Middle frontal gyrus (tissue), 1 donor: ENCODE data around the gene NODAL.

Experiments used
- DNase-seq: peaks from one replicate; pipeline ENCODE4 v3.0.0-alpha.2; 2015; ENCODE audit warnings: low spot score; ENCODE audit errors: extremely low spot score

NODAL gene

DNA sequence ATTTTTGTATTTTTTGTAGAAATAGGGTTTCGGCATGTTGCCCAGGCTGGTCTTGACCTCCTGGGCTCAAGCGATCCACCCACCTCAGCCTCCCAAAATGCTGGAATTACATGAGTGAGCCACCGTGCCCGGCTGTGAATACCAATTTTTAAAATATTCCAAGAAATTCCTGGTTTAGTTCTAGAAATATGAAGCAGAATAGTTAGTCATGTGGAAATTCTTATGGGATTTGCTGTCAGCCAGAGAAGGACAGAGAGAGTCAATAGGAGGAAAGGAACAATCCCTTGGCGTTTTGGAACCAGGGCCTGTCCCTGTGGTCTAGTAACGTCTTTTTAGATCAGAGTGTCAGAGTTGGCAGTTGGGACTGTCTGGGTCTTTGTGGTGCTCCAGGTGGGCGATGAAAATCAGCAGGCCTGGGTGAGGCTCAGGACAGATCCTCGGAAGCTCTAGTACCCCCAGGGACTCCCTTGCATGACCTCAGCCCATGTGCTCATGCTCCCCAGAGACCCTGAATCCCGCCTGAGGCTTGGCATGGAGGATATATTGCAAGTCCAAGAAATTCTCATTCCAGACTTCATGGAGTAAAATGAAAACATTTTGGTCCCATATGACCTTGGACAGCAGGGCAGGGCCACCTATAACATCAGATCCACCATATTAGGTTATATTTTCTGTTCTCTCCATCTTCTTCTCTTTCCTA, 7.8 kb downstream of the NODAL start:
- DNase-seq: no peak

DNA sequence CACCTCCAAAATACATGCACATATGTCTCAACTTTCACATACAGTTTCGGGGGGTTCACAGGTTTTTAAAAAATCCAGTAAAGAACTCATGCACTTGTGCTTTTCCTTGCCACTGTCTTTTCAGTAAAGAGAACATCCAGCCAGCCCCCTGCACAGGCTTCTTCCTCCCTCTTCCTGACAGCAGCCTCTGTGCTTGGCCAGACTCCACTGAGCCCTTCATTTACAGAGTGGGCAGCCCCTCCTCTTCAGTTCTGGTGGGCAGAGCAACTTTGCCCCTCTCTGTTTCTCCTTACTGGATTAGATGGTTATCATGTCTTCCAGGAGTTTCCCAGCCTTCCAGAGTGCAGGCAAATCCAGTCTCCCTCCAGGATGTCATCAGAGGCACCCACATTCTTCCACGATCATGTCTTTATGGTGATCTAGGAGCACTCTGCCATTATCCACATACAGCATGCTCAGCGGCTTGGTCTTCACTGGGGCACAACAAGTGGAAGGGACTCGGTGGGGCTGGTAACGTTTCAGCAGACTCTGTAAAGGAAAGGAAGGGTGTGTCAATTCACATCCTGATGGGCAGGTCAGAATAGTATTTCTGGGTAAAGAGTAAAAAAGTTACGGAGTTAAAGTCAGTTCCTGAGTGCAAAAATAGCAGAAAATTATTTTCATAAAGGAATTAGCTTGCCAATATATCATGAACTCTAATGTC, 8.8 kb downstream of the NODAL start:
- DNase-seq: no peak

DNA sequence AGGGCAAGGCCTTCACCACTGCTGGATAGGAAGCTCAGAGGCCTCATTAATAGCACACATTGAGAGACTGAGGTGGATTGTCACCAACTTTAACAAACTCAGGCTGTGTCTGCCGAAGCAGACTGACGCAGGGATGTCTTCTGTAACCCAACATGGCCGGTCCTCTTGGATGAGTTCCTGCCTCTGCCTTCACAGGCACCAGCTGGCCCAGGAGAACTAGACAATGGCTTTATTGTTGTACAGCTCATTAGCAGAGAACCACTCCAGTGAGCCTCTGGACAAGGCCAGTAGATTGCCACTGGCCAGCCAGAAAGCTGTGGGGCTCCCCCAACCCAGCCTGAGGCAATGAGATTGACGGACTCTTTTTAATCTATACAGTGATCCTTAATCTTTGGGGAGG, 9.4 kb downstream of the NODAL start:
- DNase-seq: peak; percentile 47

DNA sequence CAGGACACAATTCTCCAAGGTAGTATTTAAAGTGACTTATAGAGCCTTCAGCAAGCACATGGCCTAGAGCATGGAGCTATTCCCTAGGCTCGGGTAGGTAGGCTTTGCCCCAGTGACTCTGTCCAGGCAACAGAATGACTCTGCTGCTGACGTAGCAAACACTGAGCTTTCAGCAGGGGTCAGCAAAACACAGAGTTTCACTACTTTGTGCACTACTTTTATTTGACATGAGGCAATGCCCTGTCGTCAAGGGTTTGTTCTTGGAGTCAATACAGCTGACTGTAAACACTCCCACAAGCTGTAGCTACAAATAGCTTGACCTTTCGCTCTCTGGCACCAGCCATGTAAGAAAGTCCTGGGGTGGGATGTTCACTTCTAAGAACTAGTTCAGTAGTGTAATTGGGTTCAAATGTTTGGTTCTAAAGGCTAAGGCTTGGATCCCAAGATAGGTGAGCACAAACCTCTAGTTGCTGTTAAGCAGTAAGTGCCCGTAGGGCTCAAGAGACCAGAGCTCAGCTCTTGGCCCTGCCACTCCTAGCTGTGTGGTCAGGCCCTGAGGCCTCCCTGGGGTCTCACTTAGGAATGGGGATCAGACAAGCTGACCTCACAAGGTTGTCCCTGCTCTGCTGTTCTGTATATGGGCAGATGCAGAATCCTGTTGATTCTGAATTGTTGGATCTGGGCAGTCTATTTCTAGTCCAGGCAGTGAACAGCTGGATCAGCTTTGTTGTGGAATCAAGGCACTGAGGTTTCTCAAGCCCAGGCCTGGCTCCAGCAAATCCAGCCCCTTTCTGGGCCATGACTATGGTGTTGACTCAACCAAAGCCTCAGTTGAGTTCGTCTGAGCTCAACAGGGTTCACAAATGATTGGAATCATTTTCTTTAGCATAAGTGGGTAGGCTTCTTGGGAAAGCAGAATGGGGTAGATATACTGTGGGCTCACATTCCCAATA, 10.7 kb downstream of the NODAL start:
- DNase-seq: no peak

DNA sequence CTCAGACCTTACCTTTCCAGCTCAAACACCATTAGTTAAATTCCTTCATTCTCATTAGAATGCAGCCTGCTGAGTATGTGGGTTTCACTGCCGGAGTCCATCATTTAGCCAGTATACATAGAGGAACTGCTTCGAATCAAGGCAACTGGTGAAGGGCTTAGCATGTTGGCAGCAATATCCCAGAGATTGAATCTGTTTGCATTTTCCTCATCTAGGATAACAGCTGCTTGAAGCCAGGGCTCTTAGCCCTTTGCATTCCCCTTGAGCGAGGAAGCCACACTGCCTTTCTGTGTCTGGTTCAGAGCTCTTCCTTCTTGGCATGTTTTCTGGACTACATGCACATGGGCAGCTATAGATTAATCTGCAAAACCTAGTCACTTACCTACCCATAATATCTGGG, 14.7 kb downstream of the NODAL start:
- DNase-seq: no peak

DNA sequence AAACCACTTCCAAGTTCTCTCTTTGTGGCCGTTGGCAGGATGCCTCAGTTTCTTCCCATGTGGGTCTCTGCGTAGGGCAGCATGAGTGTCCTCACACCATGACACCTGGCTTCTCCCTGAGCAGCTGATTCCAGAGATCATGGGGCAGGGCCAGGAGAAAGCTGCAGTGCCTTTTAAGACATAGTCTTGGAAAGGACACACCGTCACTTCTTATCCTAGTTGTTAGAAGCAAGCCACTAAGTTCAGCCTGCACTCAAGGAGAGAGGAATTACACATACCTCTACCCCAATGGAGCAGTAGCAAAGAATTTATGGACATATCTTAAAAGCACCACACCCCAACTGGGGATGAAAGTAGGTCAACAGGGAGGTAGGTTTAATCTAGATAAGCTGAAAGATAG, 16.4 kb downstream of the NODAL start:
- no peak for DNase-seq

DNA sequence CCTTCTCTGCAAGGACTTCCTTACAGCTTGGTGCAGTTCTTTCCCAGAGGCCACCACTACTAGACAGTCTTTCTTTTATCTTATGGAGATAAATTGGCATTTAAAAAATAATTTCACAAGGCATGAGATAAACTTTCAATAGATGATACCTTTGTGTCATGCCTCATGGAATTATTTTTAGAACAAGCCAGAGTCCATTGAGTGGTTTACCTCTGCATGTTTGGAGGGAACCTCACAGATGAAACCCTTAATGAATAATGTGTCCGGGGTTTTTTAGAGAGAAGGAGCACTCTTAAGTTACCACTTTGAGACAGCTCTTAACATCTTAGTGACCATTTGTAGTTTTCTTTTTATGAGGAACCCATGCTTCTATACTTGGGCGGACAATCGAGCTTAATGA, 17.2 kb downstream of the NODAL start:
- DNase-seq: no peak

DNA sequence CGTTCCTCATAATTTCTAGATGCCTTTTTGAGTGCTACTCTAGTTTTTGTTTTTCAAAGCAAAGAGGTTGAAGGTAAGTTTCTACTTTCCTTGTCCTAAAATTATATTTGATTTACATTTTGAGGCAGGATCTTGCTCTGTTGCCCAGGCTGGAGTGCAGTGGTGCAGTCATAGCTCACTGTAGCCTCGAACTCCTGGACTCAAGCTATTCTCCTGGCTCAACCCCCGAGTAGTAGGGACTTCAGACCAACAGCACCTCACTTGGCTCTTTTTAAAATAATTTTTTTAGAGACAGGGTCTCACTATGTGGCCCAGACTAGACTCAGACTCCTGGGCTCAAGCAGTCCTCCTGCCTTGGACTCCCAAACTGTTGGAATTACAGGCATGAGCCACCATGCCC, 22.8 kb downstream of the NODAL start:
- DNase-seq: no peak

DNA sequence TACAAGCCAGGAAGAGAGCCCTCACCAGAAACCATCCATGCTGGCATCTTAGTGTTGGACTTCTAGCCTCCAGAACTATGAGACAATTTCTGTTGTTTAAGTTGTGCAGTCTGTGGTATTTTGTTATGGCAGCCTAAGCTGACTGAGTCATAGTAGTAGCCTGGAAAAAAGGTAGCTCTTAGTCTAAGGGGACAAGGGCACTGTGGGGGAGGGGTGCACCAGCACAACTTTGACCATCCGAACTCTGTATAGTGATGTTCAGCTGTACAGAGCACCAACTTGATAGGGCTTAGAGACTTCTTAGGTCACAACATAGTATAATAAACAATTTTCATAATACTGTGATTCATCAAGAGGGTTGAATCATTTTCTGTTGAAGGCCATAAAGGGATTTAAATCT, 23.3 kb downstream of the NODAL start:
- DNase-seq: no peak

DNA sequence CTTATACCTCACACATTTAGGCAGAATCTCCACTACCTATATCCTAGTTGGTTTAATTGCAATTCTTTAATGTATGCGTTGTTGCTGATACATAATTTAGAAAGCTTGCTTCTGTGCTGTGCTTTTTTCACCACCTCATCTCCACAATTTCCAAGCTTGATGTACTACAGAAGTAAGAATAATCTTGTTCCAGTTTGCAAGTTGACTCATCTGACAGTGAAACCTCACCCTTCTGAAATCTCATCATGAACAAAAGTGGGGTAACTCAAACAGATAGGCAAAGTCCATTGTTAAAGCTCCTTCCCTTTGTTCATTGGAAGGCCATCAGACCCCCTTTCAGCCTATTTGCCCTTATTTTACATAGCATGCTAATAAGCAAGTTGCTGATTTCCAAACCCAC, 23.9 kb downstream of the NODAL start:
- DNase-seq: no peak

DNA sequence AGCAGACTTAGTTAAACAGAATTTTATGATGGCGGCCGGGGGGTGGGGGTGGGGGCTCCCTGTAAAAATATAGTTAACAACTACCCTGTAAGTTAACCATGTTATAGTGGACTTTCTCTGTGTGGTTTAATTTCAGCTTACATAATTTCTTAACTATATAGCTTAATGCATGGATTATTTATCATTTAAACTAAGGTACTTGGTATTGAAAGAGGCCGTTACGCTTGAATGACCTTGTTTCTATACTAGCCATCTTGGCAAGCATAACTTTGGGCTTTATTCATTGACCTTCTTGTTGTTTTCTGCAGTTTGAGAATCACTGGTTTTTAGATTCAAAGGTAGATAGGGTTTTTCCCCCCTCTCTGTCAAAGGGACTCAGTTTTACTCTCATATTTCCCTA, 29.1 kb downstream of the NODAL start:
- DNase-seq: no peak

DNA sequence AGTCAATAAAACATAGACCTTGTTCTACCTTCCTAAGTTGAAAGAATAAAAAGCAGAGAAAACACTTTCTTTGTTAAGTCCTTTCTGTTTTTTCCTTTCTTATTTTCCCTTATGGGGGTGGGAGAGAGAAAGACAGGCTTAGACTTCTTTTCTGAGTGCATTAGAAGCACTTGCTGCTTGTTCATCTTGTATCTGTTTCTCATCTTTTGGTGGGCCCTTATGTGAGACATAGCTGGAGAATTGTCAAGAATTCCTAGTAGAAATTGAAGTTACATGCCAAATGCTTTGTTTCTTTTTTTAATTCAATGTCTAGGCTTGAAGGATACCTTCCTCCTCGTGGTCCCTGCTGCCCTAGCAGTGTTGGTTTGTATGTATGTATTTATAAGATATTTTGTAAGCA, 30.9 kb downstream of the NODAL start:
- DNase-seq: no peak

DNA sequence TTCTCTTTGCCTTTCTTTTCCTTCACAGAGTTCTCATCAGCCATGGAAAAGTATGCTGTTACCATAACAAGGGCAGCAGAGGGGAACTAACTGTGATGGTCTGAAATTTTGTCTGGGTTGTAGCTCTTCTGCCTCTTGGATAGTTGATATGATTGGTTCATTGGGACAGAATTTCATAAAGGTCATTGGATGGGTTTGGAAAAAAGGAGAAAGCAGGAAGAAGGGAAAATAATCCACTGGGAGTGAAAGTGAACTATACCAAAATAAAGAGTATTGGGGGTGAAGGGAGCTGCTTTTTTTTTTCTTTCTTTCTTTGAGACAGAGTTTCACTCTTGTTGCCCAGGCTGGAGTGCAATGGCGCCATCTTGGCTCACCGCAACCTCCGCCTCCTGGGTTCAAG, 31.7 kb downstream of the NODAL start:
- no peak for DNase-seq

DNA sequence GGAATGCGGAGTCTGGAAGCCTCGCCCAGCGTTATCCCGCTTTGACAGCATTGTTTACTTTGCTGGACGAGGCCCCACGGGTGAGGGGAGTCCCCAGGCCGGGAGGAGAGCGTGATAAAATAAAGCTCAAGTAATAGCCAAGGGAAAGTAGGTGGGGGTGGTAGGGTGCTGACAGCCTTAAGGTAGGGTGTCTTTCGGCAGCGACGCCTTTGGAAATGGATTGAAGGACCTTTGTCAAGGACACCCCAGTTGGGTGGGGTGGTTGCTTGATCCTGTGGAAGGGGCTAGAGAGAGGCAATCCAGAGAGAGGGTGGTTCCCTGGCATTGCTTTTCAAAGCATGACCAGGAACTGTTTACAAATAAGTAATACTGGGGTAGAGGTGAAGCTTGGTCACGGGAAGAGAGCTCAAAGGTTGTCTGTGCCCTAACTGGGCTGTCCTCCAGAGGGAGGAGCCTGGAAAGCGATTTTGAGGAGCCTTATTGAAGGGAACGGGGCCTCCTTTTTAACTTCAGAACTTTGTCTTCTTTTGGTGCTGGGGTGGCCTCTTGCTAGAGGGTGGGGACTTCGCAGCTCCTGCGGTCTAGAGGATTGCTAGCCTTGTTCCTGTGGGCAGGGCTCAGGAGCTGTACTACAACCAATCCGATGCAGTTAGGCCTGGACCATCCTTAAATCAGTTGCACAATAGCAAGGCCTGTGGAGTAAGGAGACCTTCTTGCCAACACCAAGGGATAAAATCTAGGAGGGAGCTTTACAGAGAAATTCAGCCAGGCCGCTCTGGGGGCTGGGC, 36.2 kb downstream of the NODAL start:
- no peak for DNase-seq

DNA sequence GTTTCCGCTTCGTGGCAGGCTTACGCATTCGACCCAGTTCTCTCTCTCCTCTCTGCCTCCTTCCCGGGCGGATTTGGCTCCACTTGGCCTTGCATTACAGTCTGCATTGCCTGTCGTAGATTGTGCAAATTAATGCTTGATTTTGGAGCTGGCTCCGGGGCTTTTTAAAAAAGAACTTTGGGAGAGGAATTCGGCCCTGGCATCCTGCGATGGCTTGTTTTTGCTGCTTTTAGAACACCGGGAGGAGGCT, 36.8 kb downstream of the NODAL start:
- DNase-seq: no peak

DNA sequence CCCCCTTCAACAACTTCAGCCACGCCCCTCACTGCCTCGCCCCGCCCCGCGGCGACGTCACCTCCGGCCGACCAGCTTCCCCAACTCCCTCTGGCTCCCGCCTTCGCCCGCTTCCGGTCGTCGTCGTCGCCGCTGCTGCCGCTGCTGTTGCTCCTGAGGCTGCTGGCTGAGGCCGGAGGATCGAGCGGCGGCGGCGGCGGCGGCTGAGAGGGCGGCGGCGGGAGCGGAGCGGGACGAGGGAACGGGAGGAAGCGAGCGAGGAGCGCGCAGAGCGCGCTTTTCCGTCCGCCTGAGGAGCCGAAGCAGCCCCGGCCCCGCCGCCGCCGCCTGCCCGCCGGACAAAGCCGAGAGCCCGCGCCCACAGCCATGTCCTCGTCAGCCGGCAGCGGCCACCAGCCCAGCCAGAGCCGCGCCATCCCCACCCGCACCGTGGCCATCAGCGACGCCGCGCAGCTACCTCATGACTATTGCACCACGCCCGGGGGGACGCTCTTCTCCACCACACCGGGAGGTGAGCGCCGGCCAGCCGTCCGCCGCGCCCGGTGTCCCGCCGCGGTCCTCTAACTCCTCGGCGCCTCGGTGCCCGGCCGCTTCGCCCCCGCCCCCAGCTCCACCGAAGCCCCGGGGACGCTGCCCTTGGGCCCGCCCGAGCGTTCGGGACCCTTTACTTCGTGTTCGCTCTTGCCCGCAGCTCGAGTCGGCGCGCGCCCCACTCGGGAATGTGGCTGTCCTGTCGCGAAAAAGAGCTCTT, 37.3 kb downstream of the NODAL start, which contains the start of gene EIF4EBP2:
Gene EIF4EBP2, plus strand, starts transcription at position 110 of the 751 bp plus-strand sequence. Its CDS starts 257 bp downstream, at position 367.
- DNase-seq: peak; percentile 87

DNA sequence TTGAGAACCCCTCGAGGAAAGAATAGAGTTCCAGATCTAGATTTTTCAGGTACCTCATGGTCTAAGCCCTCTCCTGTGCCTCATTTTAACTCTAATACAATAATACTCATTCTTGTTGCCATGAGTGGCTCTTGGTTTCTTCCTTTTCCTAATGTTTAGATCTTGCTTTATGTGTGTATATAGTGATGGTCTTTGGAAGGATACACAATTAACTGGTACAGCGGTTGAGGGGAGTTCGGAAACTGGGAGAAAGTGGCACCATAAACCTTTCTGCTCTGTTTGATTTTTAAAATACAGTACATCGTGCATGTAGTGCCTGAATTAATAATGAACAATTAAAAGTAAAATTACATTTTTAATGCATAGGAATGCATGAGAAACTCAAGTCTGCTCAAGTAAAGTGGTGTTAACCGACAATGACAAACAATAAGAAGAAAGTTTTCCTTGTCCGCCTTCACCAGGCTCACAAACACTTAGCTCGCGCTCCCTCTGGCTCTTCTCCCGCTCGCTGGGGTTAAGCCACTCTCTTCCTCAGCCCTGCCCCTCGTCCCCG, 37.9 kb downstream of the NODAL start:
- DNase-seq: no peak

DNA sequence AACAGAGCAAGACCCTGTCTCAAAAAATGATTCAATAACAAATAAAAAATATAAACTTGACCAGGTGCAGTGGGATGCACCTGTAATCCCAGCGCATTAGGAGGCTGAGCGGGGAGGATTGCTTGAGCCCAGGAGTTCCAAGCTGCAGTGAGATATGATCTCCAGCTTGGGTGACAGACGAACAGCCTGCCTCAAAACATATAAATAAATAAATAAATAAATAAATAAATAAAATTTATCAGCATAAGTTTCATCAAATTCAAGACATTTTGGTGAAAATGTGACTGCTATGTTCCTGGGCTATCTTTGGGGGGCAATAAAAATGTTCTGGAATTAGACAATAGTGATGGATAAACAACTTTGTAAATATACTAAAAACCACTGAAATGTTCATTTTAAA, 42.3 kb downstream of the NODAL start:
- no peak for DNase-seq

DNA sequence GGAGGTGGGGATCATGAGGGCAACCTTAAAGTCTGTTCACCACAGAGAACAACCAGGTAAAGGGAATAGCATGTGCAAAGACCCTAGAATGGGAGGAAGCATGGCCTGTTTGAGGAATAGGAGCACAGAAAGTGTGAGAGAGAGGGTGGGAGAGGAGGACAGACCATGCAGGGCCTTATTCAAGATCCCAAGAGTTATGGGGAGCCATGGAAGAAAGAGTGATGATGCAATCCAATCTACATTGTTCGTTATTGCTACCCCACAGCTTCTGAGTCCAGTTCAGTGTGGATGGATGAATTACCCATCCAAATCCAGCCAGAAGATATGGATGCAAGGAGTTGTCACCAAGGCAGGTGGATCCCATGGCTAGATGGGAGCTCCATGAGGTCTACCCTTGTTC, 45.3 kb downstream of the NODAL start:
- DNase-seq: no peak

DNA sequence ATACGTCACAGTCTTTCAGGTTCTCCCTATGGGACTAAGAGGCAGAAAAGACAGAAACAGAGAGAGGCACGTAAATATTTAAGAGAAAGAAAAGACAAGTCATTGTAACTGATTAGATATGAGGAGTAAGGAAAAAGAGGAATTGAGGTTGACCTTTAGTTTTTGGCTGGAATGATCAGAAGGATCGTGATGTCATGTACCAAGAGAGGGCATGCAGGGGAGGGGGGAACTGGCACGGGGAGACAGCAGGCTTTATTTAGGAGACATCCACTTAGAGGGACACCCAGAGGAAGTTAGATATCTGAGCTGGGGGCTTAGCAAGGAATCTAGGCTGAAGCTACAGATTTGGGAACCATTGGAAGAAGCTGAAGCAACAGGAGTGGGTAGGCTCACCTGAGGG, 49.8 kb downstream of the NODAL start:
- DNase-seq: no peak
